ENCODE measurements around the gene SMAD3.

The SMAD3 gene

DNA sequence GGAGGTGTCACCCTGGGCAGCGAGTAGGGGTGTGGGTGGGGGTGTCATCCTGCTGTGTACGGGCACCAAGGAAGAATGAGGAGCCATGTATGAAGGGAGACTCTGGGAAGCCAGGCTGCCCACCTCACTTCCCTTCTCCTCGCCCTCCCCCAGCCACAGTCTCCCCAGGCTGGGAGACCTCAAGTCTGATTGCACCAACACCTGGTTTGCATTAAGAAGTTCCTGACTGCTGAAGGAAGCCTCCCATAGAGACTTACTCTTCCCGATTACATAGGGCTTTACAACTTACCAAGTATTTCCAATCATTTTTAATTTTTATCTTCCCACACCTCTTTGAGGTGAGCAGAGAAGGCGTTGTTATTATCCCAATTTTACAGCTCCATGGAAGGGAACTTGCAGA lies 29.5 kb upstream of the SMAD3 start:
- no peak for DNase-seq (ENCODE audit: low read depth, low spot score)

DNA sequence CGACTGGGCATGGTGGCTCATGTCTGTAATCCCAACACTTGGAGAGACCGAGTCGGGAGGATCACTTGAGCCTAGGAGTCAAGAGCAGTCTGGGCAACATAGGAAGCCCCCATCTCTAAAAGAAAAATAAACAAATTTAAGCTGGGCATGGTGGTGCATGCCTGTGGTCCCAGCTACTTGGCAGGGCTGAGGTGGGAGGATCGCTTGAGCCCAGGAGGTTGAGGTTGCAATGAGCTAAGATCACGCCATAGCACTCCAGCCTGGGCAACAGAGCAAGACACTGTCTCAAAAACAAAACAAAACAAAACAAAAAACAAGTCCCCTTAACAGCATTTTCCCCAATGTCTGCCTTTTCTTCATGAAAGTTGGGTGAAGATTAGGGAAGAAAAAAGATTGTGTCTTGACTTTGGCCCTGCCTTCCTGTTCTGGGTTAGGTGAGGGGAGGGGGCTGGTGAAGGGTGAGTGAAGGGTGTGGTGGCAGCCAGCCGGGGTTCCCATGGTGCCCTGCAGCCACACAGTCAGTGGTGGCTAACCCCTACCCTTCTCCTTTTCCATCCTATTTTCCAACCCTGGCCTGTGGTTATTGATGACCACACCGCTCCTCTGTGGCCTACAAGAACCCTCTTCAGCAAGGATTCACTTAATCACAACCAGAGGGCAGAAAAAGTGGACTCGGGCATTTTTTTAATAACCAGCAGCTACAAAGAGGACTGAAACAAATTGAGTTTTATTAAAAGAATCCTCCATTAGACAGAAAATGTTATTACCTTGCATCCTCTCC lies 28.4 kb upstream of the SMAD3 start:
- peak; percentile 41 for DNase-seq (ENCODE audit: low read depth, low spot score)

DNA sequence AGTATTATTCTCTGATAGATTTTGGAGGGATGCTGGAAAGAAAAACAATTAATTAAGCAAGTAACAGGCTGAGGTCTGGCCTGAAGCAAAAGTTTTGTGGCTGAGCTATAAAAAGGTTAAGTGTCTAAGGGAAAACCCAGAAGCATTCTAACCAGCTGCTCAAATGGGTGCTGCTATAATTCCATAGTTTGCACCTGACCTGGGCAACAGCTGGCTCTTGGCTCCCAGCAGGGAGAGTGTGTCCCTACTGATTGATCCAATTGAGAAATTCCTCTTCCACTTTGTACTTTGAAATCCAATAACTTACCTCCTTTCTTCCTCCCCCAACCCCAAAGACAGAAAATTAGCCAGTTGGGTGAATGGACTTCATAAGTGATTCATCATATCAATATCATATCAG lies 27.7 kb upstream of the SMAD3 start:
- DNase-seq (ENCODE audit: low read depth, low spot score) = no peak

DNA sequence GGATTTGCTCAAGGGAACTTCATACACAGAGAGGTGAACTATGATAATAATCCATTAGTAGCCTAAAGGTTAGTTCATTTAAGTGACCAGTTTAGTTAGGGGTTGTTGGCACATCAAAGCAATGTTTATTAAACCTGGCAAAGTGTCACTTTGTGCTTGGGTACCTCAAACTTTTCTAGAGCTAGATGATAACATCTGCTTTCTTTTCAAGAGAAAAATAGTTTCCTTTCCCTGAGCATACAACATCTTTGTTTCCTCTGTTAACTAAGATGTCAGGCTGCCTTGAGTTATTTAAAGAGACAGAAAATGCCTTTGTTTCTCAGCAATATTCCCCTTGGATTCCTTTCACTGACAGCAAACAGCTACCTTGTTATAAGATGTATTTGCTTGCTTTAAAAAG lies 26.7 kb upstream of the SMAD3 start:
- no peak for DNase-seq (ENCODE audit: low read depth, low spot score)

DNA sequence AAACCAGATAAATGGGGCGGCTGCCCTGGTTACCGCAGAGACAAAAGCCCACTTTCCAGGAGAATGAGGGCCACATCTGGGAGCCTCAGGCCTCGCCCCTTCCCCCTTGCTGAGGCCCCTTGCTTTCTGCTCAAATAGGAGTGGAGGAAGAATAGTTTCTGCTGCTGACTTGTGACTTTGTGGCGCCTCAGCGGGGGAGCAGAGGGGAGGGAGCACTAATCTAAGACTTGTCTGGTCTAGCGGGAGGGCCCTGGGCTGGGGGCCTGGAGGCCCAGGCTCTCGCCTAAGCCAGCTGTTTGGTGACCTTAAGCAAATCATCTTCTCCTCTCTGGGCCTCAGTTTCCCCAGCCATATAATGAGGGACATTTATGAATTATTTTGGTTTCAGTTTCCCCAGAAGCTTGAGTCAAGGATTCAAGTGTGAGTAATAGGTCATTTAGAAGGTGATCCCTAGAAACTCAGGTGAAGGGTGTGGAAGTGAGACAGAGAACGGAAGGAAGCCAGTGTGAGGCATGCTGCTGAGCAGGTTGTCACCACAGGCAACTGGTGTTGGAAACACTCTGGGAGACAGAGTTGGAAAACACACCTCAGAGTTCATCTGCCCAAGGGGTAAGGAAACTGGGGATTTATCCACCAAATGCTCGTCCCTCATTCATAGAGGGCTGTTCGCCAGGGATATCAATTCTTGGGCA lies 25.9 kb upstream of the SMAD3 start:
- DNase-seq (ENCODE audit: low read depth, low spot score) = no peak

DNA sequence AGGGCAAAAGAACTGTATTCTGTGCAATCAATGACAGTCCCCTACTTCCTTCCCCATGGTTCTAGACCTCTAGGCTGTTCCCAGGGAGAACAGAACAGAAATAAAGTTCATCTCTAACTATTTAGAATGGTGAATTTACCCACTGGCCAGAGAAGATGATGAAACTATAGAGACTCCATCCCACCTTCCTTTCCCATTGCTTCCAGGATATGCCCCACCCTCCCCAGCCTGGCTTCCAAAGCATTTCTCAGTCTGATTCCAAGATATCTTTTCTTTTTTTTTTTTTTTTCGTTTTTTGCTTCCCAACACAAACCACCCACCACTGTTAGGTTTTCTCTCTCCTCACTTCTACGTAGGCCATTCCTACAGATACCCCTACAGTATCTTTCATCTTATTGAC lies 25.1 kb upstream of the SMAD3 start:
- no peak for DNase-seq (ENCODE audit: low read depth, low spot score)

DNA sequence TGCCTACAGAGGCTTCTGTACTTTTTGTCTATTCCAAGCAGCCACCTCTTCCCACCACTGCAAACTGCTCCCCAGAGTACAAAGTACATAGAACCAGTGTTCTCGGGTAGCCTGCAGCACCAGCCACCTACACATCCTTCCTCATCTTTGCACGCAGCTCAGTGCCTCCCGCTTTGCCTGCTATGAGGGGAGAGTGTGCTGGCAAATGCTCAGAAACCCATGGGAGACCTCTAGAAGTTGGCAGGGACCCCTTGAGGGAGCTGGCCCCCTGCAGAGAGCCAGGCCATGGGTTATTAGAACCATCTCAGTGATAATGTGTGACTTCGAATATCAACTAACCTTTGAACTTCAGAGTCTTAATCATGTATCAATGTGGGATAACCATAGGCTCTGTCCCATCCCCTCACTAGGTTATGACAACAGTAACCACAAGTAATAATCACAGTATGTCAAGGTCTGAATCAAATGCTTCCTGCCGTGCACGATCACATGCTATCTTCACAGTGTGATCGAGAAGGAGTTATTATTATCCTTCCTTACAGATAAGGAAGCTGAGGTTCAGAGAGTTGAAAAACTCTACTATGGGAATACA lies 22.8 kb upstream of the SMAD3 start:
- DNase-seq (ENCODE audit: low read depth, low spot score) = no peak

DNA sequence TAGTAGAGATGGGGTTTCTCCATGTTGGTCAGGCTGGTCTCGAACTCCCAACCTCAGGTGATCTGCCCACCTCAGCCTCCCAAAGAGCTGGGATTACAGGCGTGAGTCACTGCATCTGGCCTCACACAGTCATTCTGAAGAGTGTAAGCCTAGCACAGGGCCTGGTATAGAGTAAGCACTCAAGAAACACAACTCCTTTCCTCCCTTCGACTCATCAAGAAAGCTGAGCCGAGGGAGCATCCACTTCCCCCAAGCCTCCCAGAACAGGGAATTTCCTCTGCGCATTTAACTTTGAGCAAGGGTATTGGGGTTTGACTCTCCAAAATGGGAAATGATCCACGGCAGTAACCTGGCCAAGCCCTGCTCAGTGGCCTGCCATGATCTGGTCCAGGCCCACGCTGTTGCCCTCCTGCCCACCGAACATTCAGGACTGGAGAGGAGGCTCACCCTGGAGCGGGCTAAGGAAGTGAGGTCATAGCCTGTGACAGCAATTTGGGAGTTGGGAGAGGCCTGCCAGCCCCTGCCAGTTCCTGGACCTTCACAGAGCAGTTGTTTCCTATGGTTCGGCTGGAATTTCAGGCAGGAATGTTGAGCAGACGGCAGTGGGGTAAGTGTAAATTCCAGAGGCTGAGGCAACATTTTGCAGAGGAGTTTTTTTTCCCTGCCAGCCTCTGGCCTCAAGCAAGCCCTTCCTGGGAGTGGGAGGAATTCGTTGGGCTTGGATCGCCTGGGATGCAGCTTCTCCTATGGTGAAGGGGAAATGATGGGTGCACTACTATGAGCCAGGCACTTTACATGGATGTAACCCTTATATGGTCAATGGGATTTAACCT lies 21.2 kb upstream of the SMAD3 start:
- peak; percentile 95 for DNase-seq (ENCODE audit: low read depth, low spot score)

DNA sequence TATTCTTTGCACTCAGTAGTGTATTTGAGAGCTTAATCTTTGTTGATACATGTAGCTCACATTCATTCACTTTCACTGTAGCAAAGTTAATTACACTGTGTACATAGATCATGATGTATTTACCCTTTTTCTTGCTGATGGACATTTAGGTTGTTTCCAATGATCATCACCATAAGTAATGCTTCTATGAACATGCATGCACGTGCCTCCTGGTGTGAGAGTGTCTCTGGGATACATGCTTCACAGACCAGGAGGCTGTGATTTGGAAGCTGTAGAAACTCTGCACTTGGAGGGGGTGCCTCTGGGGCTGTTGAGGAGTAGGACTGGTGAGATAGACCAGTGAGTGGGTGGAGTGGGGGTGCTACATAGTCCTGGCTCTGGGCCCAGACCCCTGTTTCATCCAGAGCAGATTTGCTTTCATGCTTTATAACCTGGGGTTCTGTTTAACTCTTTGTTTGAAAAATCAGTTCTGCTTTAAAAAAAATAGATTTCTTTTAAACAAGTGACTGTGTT lies 18.2 kb upstream of the SMAD3 start:
- DNase-seq (ENCODE audit: low read depth, low spot score) = no peak

DNA sequence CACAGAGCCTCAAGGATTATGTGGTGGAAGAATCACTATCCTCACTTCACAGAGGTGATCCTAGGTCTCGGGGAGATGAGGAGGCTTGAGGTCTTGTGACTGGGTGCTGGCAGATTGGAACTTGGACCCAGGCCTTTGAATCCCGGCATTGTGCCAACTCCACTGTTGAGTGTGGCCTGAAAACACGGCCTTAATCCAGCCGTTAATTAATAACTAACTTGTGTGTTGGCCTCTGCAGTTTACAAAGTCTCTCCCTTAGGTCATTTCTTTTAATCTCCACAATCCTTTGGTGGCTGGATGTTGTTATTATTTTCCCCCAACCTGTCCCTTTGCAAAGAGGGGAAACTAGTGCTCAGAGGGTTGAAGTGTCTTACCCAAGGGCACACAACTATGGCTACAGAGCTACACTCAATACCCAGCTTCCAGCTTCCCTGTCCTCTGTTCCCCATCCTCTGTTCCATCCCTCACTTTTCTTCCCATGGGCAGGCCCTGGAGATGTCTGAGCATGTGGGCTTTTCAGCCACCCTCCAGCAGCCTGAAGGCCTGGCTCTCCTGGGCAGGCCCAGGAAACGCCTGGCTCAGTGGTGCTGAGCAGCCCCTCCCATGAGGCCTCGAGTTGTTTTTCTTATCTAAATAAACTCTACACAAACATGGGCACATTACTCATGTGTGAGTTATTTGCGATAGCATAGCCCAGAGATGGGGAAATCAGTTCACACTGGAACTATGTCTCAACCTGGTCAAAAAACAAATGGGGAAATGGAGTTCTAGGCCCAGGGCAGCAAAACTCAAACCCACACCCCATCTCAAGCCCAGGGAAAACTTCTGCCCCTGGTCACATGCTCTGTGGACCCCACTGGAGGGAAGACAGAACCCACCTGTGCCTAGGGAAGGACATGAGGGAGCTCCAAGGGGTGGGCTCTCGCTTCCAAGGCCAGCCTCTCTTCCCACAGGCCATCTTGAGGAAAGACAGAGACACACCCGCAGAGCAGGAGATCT lies 16.8 kb upstream of the SMAD3 start:
- DNase-seq (ENCODE audit: low read depth, low spot score) = peak; percentile 90

DNA sequence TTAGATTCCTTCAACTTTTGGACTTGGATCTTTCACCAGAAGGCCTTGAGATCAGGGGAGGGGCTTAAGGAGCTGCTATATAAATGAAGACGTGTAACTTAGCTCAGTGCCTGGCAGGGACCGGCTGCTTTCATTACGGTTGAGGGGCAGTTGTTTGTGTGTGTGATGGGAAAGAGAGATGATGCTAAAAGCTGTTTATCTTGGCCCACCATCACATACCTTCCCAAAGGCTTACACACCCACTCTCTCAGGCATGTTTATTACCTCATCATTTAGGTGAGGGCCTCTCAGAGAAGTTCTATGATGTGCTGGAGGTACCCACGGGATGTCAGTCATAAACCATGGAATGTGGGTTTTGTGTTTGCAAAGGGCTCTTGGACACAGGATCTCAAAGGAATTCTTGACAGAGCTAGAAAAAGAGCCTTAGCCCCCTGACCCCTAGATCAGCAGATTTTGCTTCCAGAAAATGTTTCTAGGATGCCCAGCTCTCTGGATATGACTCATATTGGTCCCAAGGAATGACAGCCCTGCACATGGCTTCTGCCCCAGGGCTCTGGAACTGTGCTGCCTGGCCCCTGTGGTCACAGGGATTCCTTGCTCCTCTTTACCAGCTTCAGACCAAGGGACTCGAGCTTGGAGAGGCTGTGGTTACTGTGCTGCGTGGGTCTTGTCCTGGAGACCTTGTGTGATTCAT lies 15.9 kb upstream of the SMAD3 start:
- DNase-seq (ENCODE audit: low read depth, low spot score) = peak; percentile 92

DNA sequence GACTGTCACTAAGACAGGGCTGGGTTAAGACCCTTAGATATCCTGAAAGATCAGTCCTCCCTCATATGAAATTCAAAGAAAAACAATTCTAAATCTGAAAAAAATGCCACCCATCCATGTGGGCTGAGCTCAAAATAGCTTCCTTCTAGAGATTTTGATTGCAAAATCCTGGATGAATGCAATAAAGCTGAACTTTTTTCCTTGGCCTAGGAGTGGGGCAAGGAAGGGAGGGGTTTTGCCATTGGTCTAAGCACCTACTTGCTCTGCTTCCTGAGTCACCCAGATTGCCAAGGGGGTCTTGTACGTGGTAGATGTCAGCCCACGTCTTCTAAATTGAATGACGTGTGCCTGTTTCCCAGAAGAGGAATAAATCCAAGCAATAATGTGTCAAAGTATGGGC lies 15.3 kb upstream of the SMAD3 start:
- DNase-seq (ENCODE audit: low read depth, low spot score) = no peak

DNA sequence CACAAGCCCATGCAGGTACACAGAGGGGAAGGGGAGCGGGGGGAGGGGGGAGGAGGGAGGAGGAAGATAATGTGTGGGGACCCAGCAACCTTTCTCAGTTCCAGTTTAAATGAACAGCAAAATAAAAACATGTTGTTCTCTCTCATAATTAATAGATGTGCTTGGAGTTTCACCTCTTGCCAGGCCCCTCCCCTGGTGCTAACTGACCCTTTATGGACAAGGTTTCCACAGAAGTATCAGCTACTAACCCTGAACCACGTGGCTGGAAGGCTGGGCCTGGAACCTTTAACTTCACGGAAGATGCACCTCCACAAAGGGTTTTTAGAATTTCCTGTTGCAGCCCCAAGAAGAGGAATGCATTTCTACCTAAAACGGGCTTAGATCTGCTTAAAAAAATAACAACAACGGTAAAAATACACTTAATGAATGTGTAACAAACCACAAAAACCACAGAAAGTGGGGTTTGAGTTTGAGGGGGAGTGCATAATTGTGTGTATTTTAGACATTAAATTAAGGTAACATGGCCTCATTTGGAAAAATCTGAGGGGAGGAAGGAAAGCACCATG lies 14.8 kb upstream of the SMAD3 start:
- no peak for DNase-seq (ENCODE audit: low read depth, low spot score)

DNA sequence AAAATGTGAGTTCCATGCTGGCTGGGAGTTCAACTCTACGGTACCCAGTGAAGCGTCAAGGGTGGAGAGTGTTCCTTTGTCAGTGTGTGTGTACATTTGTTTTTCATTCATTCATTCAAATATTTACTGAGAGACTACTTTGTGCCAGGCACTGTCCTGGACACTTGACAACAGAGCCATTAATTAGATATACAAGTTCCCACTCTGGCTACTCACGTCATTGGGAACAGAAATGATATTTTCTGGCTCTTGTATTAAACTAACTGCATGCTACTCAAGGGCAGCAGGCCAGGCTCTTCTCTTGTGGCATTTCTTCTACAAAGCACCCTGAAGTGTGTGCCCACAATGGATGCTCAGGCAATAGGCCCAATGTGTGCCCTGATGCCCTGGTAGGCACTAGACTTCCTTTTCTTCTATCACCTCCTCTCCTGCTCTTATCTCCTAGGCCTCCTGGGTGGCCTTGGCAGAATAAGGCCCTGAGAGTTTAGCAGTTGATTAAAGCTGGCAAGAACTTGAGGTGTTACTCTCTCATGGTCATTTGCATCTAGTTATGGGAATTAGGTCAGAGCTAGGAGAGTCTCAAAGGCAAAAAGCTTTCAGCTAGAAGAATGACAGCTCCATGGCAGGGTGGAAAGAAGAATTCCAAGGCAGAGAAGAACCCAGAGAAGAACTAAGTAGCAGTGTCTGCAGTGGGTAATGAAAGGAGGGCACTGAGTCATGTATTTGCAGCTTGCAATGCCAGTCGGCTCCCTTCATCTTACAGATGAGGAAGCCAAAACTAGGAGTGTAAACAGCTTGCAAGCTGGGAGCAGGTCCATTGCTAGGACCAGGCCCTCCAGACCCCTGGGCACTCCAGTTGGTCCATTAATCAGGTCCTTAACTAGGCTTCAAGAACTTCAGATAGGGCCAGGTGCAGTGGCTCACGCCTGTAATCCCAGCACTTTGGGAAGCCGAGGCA lies 14.0 kb upstream of the SMAD3 start:
- DNase-seq (ENCODE audit: low read depth, low spot score) = peak; percentile 65

DNA sequence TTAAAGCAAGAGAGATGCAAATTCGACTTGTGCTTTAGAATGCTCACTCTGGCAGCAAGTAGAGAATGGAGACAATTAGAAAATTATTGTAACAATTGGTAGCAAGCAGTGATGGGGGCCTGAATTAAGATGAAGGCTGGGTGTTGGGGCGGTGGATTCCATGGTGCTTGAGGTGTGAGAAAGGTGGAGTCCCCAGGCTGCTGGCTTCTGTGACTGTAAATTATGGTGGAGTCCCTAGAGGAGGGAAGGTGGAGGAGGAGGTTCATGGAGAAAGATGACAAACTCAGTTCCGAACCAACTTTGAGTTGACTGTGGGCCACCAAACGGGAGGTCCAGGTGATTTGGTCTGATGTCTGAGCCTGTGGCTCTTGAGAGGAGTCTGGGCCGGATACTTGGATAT lies 10.7 kb upstream of the SMAD3 start:
- DNase-seq (ENCODE audit: low read depth, low spot score) = no peak

DNA sequence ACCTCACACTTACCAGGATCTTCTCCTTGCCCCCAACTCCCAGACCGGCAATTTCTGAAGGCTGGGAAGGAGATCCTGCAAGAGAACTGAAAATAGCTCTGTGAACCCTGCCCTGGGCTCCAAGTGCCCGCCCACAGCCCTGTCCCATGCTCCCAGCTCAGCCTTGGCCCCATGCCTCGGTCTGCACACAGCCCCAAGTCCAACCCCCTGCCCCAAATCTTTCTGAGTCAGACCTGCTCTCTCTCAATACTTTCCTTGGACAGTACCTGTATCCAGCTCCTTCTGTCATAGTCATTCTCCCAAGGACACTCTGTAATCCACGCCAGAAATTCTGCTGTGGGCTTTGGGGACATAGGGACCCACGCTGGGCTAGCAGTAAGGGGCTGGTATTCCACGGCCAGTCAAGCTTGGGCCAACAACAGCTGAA lies 6.3 kb upstream of the SMAD3 start:
- DNase-seq (ENCODE audit: low read depth, low spot score) = no peak

DNA sequence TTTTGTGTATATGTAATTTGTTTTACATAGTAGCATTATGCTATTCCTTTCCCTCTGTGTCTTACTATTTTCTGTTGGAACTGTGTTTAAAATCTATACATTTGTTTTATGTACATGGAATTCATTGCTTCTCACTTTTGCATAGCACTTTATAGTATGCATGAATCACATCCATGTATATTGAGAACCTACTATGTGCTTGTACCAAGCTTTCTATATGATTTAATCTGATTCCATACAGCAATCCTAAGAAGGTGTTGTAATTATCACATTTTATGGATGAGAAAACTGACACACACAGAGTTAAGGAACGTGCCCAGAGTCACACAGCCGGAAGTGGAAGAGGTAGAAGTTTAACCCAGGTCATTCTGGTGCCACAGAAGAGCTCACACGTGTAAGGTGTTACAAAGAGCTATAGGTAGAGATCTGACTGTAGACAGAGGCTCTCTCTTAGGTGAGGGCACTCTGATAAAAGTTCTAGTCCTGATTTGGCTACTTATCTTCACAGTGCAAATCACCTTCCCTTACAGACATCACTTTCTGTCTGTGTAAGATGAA lies 3.5 kb upstream of the SMAD3 start:
- DNase-seq (ENCODE audit: low read depth, low spot score) = no peak

DNA sequence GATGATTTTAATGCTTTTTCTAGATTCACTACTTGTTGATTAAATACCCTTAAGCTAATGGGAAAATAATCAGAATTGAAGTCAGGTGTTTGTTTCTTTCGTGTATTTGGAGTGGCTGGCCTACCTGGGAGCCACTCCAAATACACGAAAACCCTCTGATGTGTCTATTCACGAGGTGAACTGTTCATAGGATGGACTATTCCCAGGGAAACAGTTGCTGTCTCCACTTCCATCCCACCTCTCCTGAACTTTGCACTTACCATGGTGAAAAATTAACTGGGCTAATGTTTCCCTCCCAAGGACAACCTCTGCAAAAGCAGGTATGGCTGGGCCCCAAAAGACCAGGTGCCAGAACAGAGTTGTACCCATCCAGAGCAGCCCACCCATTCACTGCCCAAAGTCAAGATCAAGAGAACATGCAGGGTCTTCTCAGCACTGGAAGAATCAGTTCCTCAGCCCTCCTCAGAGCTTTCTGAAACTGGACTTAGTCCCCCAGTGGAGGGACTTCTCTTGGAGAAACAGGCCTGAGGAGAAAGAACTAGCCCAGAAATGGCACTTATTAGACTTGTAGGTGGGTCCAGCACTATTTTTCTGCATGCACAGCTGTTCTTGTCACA lies 2.9 kb upstream of the SMAD3 start:
- no peak for DNase-seq (ENCODE audit: low read depth, low spot score)
